Mammary epithelial cell (primary cell): Measurements from ENCODE around the gene TDG.

Experiments
- EZH2 ChIP-seq: IDR thresholded peaks from 2 replicates; pipeline ENCODE4 v1.6.1; 2012; ENCODE audit warnings: low read length, inconsistent platforms, borderline replicate concordance
- TF ChIP-seq, protein P1 (sequence below), 2 donors: IDR thresholded peaks in 1 of 2; conservative IDR thresholded peaks in 1 of 2; 2 replicates each; pipeline ENCODE4 v1.5.1; 2011 to 2012; ENCODE audit warnings: inconsistent platforms in 2 of 2, low read length in 2 of 2, mild to moderate bottlenecking in 2 of 2, control low read depth in 1 of 2, low read depth in 1 of 2; ENCODE audit not compliant: insufficient read depth in 1 of 2; ENCODE audit errors: extremely low read depth in 1 of 2

DNA sequence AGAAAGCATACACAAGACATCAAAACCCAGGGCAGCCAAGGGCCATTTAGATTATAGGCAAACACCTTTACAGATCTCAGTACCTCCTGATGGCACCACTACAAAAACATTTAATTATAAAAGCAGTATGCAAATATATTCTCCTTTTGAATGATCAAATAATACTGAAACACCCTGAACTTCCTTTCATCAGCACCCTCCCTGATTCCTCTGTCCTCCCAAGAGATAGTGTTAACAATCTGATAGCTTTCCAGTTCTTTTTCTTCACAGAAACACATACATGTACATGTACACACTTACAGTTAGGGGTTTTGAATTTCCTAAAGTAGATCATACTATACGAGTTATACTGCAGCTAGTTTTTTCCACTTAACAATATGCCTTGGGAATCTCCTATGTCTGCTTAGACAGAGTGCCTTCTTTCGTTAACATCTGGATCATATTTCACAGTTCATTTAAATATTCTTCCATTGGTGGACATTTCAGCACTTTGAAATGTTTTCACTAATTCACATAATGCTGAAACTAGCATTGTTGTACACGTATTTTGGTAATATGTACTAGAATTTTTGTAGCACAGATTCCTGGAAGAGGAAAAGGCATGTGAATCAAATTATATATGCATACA is 35.2 kb downstream of the TDG start:
- TF ChIP-seq, protein P1, sequence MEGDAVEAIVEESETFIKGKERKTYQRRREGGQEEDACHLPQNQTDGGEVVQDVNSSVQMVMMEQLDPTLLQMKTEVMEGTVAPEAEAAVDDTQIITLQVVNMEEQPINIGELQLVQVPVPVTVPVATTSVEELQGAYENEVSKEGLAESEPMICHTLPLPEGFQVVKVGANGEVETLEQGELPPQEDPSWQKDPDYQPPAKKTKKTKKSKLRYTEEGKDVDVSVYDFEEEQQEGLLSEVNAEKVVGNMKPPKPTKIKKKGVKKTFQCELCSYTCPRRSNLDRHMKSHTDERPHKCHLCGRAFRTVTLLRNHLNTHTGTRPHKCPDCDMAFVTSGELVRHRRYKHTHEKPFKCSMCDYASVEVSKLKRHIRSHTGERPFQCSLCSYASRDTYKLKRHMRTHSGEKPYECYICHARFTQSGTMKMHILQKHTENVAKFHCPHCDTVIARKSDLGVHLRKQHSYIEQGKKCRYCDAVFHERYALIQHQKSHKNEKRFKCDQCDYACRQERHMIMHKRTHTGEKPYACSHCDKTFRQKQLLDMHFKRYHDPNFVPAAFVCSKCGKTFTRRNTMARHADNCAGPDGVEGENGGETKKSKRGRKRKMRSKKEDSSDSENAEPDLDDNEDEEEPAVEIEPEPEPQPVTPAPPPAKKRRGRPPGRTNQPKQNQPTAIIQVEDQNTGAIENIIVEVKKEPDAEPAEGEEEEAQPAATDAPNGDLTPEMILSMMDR (conservative IDR thresholded peaks at IDR 0.05 in 1 of 2, IDR thresholded peaks at IDR 0.05 in 1 of 2; ENCODE audit: extremely low read depth in 1 of 2, insufficient read depth in 1 of 2, low read depth in 1 of 2, low read length in 2 of 2), result no peak
- TF ChIP-seq EZH2, result no peak
